Esophagus muscularis mucosa (tissue), 4 donors: ENCODE measurements around the gene MMP21.

ENCODE experiments used
- EP300 ChIP-seq: sonication (generic); formaldehyde crosslinking; IDR thresholded peaks from one replicate; pipeline ENCODE4 v1.6.1; 2017; ENCODE audit warnings: antibody characterized with exemption
- POLR2A ChIP-seq: fragments of 450-650 bp; IDR thresholded peaks from one replicate; pipeline ENCODE4 v1.6.1; 2017; ENCODE audit warnings: antibody characterized with exemption, moderate library complexity, mild to moderate bottlenecking, low read depth
- POLR2AphosphoS5 ChIP-seq, 2 donors: sonication (generic); formaldehyde crosslinking; IDR thresholded peaks; one replicate each; pipeline ENCODE4 v1.6.1; 2017; ENCODE audit warnings: antibody characterized with exemption in 2 of 2
- TF ChIP-seq, protein P1 (sequence below), 3 experiments: fragments of 200-600 bp in 2 of 3; fragments of 450-650 bp in 1 of 3; sonication (generic) in 2 of 3; IDR thresholded peaks; one replicate each; pipeline ENCODE4 v1.5.1; 2017 to 2019; ENCODE audit warnings: antibody characterized with exemption in 3 of 3, mild to moderate bottlenecking in 2 of 3, moderate library complexity in 1 of 3

DNA sequence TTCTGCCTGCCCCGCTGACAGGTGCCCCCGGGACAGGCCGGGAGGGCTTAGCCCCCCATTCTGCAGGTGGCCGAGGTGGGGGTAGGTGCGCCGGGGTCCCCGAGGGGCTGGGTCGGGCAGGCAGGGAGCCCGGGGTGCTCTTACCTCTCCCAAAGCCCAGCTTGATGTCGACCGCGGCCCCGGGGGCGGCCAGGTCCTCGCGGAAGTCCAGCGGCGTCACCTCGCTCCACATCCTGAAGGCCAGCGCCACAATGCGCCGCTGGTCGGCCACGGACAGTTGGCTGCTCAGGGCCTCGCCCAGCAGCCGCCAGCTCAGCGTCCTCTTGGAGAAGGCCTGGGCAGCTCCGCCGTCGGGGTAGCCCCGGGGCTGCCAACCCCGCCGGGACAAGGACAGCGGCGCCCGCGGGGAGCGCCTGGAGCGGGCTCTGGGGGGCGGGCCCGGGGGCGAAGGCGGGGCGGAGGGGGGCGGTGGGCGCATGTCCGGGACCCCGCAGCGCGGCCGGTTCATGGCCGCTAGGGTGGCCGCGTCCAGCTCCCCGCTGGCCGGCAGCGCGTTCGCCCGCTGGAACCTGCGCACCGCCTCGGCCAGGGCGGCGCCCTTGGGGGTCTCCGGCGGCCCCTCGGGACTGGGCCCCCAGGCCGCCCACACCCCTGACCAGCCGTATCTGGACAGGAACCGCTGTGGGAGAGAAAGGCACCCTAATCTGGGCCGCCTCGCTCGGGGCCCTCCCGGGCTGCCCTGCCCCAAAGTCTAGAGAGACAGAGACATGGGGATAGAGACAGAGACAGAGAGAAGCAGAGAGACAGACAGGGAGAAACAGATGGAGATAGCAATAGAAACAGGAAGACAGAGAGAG is 1.7 kb downstream of the MMP21 start:
- TF ChIP-seq, protein P1, sequence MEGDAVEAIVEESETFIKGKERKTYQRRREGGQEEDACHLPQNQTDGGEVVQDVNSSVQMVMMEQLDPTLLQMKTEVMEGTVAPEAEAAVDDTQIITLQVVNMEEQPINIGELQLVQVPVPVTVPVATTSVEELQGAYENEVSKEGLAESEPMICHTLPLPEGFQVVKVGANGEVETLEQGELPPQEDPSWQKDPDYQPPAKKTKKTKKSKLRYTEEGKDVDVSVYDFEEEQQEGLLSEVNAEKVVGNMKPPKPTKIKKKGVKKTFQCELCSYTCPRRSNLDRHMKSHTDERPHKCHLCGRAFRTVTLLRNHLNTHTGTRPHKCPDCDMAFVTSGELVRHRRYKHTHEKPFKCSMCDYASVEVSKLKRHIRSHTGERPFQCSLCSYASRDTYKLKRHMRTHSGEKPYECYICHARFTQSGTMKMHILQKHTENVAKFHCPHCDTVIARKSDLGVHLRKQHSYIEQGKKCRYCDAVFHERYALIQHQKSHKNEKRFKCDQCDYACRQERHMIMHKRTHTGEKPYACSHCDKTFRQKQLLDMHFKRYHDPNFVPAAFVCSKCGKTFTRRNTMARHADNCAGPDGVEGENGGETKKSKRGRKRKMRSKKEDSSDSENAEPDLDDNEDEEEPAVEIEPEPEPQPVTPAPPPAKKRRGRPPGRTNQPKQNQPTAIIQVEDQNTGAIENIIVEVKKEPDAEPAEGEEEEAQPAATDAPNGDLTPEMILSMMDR (IDR thresholded peaks at IDR 0.05): no peak
- no peak for TF ChIP-seq EP300
- no peak for TF ChIP-seq POLR2A
- TF ChIP-seq POLR2AphosphoS5 (IDR thresholded peaks at IDR 0.05): no peak
